LoVo (cell line): ENCODE results near the gene B3GALT4.

ENCODE experiments used
- DNase-seq: peaks from one replicate; pipeline ENCODE4 v3.0.0-alpha.2; 2016; ENCODE audit warnings: low spot score

Gene B3GALT4

GRCh38 chr6:33315793-33316602 lies 39.1 kb downstream of the B3GALT4 start:
- no peak for DNase-seq

- no peak for DNase-seq
Measured at GRCh38 chr6:33316603-33317418, 39.9 kb downstream of the B3GALT4 start.

- no peak for DNase-seq
Measured at GRCh38 chr6:33317419-33317668, 40.4 kb downstream of the B3GALT4 start.

- DNase-seq = peak; percentile 98
Measured at GRCh38 chr6:33317669-33318425, 40.9 kb downstream of the B3GALT4 start, which contains the start of gene ZBTB22. TSS of gene ZBTB22 (minus strand) at chr6:33317744. CDS start at chr6:33316916, 828 bp downstream.

GRCh38 chr6:33318426-33319073 lies 41.6 kb downstream of the B3GALT4 start:
- no peak for DNase-seq

GRCh38 chr6:33319939-33320314 lies 43.0 kb downstream of the B3GALT4 start:
- no peak for DNase-seq

GRCh38 chr6:33320315-33321181 lies 43.6 kb downstream of the B3GALT4 start:
- DNase-seq = no peak

GRCh38 chr6:33321227-33321626 lies 44.3 kb downstream of the B3GALT4 start:
- DNase-seq = no peak

GRCh38 chr6:33323623-33323948 lies 46.7 kb downstream of the B3GALT4 start:
- DNase-seq = no peak

- DNase-seq = no peak
Measured at GRCh38 chr6:33324125-33324524, 47.2 kb downstream of the B3GALT4 start.
